PFSK-1 (cell line): Measurements from ENCODE around the gene TAF4.

ENCODE experiments used
- FOXP2 ChIP-seq: optimal IDR thresholded peaks from 2 replicates; pipeline ENCODE3; 2011; ENCODE audit warnings: borderline replicate concordance, control low read depth, inconsistent platforms; ENCODE audit not compliant: insufficient read depth; ENCODE audit errors: extremely low read length, extremely low read depth
- POLR2AphosphoS5 ChIP-seq: IDR thresholded peaks from 2 replicates; pipeline ENCODE4 v1.6.1; 2012; ENCODE audit warnings: low read depth, mild to moderate bottlenecking, control low read depth, low read length, moderate library complexity
- SIN3A ChIP-seq: IDR thresholded peaks from 2 replicates; pipeline ENCODE4 v1.6.1; 2012; ENCODE audit warnings: mild to moderate bottlenecking, low read length, moderate library complexity, borderline replicate concordance; ENCODE audit not compliant: insufficient read depth
- TAF1 ChIP-seq: IDR thresholded peaks from 2 replicates; pipeline ENCODE4 v1.6.1; 2012; ENCODE audit warnings: low read length, control low read depth, borderline replicate concordance; ENCODE audit not compliant: insufficient read depth
- TF ChIP-seq, protein P1 (sequence below), 2 experiments: IDR thresholded peaks; 2 replicates each; pipeline versions ENCODE4 v1.6.1 to v1.8.0; 2011 to 2012; ENCODE audit warnings: low read depth in 2 of 2, low read length in 2 of 2, control low read depth in 1 of 2, inconsistent platforms in 1 of 2, mild to moderate bottlenecking in 1 of 2, moderate library complexity in 1 of 2; ENCODE audit not compliant: insufficient read depth in 1 of 2

GRCh38 chr20:61926253-61926613 lies 139.4 kb downstream of the TAF4 start:
- TF ChIP-seq SIN3A, result no peak
- no peak for TF ChIP-seq POLR2AphosphoS5
- TF ChIP-seq TAF1, result no peak
- TF ChIP-seq, protein P1, sequence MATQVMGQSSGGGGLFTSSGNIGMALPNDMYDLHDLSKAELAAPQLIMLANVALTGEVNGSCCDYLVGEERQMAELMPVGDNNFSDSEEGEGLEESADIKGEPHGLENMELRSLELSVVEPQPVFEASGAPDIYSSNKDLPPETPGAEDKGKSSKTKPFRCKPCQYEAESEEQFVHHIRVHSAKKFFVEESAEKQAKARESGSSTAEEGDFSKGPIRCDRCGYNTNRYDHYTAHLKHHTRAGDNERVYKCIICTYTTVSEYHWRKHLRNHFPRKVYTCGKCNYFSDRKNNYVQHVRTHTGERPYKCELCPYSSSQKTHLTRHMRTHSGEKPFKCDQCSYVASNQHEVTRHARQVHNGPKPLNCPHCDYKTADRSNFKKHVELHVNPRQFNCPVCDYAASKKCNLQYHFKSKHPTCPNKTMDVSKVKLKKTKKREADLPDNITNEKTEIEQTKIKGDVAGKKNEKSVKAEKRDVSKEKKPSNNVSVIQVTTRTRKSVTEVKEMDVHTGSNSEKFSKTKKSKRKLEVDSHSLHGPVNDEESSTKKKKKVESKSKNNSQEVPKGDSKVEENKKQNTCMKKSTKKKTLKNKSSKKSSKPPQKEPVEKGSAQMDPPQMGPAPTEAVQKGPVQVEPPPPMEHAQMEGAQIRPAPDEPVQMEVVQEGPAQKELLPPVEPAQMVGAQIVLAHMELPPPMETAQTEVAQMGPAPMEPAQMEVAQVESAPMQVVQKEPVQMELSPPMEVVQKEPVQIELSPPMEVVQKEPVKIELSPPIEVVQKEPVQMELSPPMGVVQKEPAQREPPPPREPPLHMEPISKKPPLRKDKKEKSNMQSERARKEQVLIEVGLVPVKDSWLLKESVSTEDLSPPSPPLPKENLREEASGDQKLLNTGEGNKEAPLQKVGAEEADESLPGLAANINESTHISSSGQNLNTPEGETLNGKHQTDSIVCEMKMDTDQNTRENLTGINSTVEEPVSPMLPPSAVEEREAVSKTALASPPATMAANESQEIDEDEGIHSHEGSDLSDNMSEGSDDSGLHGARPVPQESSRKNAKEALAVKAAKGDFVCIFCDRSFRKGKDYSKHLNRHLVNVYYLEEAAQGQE (IDR thresholded peaks at IDR 0.05; ENCODE audit: insufficient read depth in 1 of 2, low read depth in 2 of 2, low read length in 2 of 2), result no peak
- no peak for TF ChIP-seq FOXP2
